ENCODE results near the gene DPP6.
"Not testable (repeated sequence)": the region's sequence is repeated elsewhere in the genome, so short reads cannot be mapped to it uniquely, and the experiment has no call there.

- TF ChIP-seq CTCF (IDR thresholded peaks at IDR 0.05); EP300 (IDR thresholded peaks at IDR 0.05; ENCODE audit: low read depth); POLR2A (IDR thresholded peaks at IDR 0.05): not testable (repeated sequence)
Measured at GRCh38 chr7:154080249-154080648, 28.1 kb downstream of the DPP6 start.

Data from transverse colon (tissue), 3 donors.